ENCODE data around the gene METAP2. TPM values are rescaled to one million over a fixed set of nuclear protein-coding genes. Genes with fewer than 3 reads are reported as not detected.

Gene METAP2
- total RNA-seq, 2 experiments from 2014 or later = 60.2 to 66.3 TPM

DNA sequence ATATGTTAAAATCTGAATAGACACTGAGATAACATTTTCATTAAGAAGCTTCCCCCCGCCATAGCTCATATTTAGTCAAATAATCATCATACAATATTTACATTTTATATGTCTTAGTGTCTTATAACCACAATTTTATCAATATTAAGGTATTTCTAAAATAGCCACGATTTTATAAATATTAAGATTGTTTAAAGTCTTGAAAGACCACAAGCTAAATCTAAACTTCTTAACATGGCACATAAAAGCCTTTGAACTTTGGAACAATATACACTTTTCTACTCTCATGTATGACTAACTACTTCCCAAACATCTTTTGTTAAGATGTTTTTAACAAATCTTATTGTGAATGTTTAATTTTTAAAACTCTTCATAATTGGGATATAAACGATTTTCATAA lies 70.8 kb downstream of the METAP2 start:
- H3K9me3 Mint-ChIP-seq = no peaks in the 10 kb centered on the region
- ATAC-seq (ENCODE audit: poor library complexity) = no peak
- Histone ChIP-seq H3K27ac (ENCODE audit: low read depth in 1 of 2, low read length in 2 of 2) (no peak overlapping the region), H3K36me3 (ENCODE audit: insufficient read depth, low read length) (no peaks in the 10 kb centered on the region), H3K9me3 (ENCODE audit: control insufficient read depth in 1 of 2, insufficient read depth in 1 of 2, low read length in 2 of 2) (no peaks in the 10 kb centered on the region), H3K4me1 (ENCODE audit: insufficient read depth, low read length) (peaks cover 6% of the 10 kb centered on the region), H3K4me3 (ENCODE audit: low read length) (no peak overlapping the region), H3K27me3 (ENCODE audit: control insufficient read depth in 1 of 2, insufficient read depth in 2 of 2, low read length in 2 of 2) (no peaks in the 10 kb centered on the region)
- peaks cover 29% of the 10 kb centered on the region for H3K4me1 Mint-ChIP-seq (ENCODE audit: low read depth)
- intact Hi-C loops (cut with DNase I, micrococcal nuclease) = loop anchor here in 1 of 2 experiments (5.0 to 10.0 kb wide), 2 partner anchors 327 to 1400 kb away; partner anchors contain the start of genes FGD6, PLXNC1 and VEZT
- ChIA-PET POLR2A (interaction anchor here (1.0 kb wide), 1 partner anchor 1336 kb away, joined by 4 read pairs; no protein-coding TSS in a partner anchor), CTCF (no interaction called here)
- no peak overlapping the region for H3K27ac Mint-ChIP-seq
- peaks cover 9% of the 10 kb centered on the region for H3K36me3 Mint-ChIP-seq (ENCODE audit: low read depth)
- TF ChIP-seq, protein P1, sequence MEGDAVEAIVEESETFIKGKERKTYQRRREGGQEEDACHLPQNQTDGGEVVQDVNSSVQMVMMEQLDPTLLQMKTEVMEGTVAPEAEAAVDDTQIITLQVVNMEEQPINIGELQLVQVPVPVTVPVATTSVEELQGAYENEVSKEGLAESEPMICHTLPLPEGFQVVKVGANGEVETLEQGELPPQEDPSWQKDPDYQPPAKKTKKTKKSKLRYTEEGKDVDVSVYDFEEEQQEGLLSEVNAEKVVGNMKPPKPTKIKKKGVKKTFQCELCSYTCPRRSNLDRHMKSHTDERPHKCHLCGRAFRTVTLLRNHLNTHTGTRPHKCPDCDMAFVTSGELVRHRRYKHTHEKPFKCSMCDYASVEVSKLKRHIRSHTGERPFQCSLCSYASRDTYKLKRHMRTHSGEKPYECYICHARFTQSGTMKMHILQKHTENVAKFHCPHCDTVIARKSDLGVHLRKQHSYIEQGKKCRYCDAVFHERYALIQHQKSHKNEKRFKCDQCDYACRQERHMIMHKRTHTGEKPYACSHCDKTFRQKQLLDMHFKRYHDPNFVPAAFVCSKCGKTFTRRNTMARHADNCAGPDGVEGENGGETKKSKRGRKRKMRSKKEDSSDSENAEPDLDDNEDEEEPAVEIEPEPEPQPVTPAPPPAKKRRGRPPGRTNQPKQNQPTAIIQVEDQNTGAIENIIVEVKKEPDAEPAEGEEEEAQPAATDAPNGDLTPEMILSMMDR (IDR thresholded peaks at IDR 0.05) = no peak
- peaks cover 16% of the 10 kb centered on the region for H3K27me3 Mint-ChIP-seq
- no peak for DNase-seq
- no peak overlapping the region for H3K4me3 Mint-ChIP-seq

DNA sequence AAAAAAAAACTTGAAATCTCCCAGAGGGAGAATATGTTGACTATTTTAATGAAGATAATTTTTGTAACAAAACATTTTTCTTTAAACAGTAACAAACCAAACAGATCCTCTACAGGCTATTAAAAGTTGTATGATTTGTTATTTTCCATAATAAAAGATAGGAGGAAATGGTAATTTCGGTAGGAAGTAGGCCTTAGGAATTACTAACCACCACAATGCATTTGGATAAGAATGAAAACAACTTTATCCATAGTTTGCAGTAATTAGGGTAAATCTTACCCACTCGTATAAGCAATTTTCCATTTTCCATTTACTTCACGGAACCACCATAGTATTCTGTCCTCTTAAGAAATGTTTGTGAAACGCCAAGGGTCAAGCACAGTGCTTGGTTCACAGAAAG lies 71.4 kb downstream of the METAP2 start:
- peaks cover 16% of the 10 kb centered on the region for H3K27me3 Mint-ChIP-seq
- ChIA-PET POLR2A (no interaction called here), CTCF (no interaction called here)
- TF ChIP-seq, protein P1 (IDR thresholded peaks at IDR 0.05) = no peak
- peaks cover 29% of the 10 kb centered on the region for H3K4me1 Mint-ChIP-seq (ENCODE audit: low read depth)
- H3K36me3 ChIP-seq (ENCODE audit: insufficient read depth, low read length) = no peaks in the 10 kb centered on the region
- H3K9me3 ChIP-seq (ENCODE audit: control insufficient read depth in 1 of 2, insufficient read depth in 1 of 2, low read length in 2 of 2) = no peaks in the 10 kb centered on the region
- no peak for ATAC-seq (ENCODE audit: poor library complexity)
- H3K4me3 Mint-ChIP-seq = no peak overlapping the region
- intact Hi-C loops (cut with DNase I, micrococcal nuclease) = loop anchor here in 1 of 2 experiments (5.0 to 10.0 kb wide), 2 partner anchors 328 to 1401 kb away; partner anchors contain the start of genes FGD6, PLXNC1 and VEZT
- no peak for DNase-seq
- H3K27me3 ChIP-seq (ENCODE audit: control insufficient read depth in 1 of 2, insufficient read depth in 2 of 2, low read length in 2 of 2) = no peaks in the 10 kb centered on the region
- no peaks in the 10 kb centered on the region for H3K9me3 Mint-ChIP-seq
- no peak overlapping the region for H3K27ac Mint-ChIP-seq
- H3K27ac ChIP-seq (ENCODE audit: low read depth in 1 of 2, low read length in 2 of 2) = no peak overlapping the region
- peaks cover 6% of the 10 kb centered on the region for H3K4me1 ChIP-seq (ENCODE audit: insufficient read depth, low read length)
- peaks cover 9% of the 10 kb centered on the region for H3K36me3 Mint-ChIP-seq (ENCODE audit: low read depth)
- no peak overlapping the region for H3K4me3 ChIP-seq (ENCODE audit: low read length)

DNA sequence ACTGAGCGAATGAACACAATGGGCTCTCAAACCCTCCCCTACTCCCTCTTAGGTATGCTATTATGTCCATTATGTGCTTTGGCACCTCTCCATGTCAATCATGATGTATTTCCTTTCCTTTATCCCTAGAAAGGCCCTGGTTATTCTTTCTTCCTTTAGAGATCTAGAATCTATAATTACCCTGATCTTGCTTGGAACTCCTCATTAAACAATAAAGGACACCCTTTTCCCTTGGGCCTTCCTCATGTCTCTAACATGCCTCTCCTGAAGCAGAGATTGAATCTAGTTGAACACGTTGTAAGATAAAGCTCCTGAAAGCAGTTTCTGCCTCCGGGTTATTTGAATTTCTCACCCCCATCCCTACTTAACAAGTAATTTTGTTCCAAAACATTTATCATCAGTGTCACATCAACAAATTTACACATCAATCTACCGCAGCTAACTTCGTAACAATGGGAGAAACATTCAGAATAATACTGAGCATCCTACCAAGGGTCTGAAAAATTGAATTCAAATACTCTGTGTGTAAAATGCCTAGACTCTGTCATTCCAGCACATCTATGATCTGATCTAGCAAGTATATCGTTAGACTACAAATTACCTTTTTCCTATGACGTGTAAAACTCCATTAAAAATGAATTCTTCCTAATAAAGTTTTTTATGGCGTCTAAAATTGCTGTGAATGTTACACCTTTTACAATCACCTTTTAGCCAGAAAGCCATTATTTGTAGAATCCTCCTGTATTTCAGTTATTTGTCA lies 72.0 kb downstream of the METAP2 start:
- POLR2A ChIA-PET = no interaction called here
- H3K9me3 Mint-ChIP-seq = no peaks in the 10 kb centered on the region
- no peak overlapping the region for H3K27ac Mint-ChIP-seq
- DNase-seq (no peak), ATAC-seq (ENCODE audit: poor library complexity) (no peak)
- no peaks in the 10 kb centered on the region for H3K36me3 ChIP-seq (ENCODE audit: insufficient read depth, low read length)
- no peak overlapping the region for H3K4me3 Mint-ChIP-seq
- H3K4me1 Mint-ChIP-seq (ENCODE audit: low read depth) = peaks cover 29% of the 10 kb centered on the region
- peaks cover 6% of the 10 kb centered on the region for H3K4me1 ChIP-seq (ENCODE audit: insufficient read depth, low read length)
- H3K27me3 Mint-ChIP-seq = peaks cover 16% of the 10 kb centered on the region
- peaks cover 9% of the 10 kb centered on the region for H3K36me3 Mint-ChIP-seq (ENCODE audit: low read depth)
- no peaks in the 10 kb centered on the region for H3K9me3 ChIP-seq (ENCODE audit: control insufficient read depth in 1 of 2, insufficient read depth in 1 of 2, low read length in 2 of 2)
- intact Hi-C loops (cut with DNase I, micrococcal nuclease) = loop anchor here in 1 of 2 experiments (5.0 to 10.0 kb wide), 2 partner anchors 329 to 1401 kb away; partner anchors contain the start of genes FGD6, PLXNC1 and VEZT
- H3K4me3 ChIP-seq (ENCODE audit: low read length) = no peak overlapping the region
- no peaks in the 10 kb centered on the region for H3K27me3 ChIP-seq (ENCODE audit: control insufficient read depth in 1 of 2, insufficient read depth in 2 of 2, low read length in 2 of 2)
- TF ChIP-seq, protein P1 (IDR thresholded peaks at IDR 0.05) = no peak
- CTCF ChIA-PET = no interaction called here
- no peak overlapping the region for H3K27ac ChIP-seq (ENCODE audit: low read depth in 1 of 2, low read length in 2 of 2)

All from CD4-positive, alpha-beta T cell (primary cell).